ENCODE results near the gene FN1. TPM values are rescaled to one million over a fixed set of nuclear protein-coding genes. Genes with fewer than 3 reads are reported as not detected.
"Not testable (repeated sequence)": the region's sequence is repeated elsewhere in the genome, so short reads cannot be mapped to it uniquely, and the experiment has no call there.

FN1 gene
- polyA plus RNA-seq, 2 donors, result 48.8 to 154 TPM

DNA sequence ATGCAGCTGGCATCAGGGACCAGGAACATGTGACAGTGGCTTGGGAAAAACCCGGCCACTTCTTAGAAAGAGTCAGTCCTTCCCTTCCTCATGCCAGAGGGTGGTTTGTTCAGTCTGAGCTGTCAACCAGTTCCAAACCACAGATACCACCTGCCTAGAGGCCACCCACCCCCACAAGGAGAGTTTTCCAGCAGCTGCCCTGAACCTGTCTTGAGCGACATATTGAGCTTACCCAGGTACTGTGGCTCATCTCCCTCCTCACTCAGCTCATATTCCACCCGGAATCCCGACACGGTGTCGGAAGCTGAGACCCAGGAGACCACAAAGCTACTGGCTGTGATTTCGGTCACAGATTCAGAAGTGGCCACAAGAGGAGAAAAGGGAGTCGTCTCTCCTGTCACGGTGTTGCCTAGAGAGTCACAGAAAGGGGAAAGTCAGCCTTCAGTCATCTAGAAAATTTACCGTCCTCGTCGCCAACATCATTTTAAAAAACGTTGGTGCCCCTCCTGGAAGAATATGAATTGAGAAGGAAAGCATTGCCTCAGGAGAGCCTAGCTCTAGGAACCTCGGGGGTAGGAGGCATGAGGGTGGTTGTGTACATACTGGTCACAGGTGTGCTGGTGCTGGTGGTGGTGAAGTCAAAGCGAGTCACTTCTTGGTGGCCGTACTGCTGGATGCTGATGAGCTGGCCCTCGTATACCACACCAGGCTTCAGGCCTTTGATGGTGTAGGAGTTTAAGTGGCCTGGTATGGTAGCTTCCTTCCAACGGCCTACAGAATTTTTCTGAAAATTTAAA is 26.3 kb downstream of the FN1 start:
- Histone ChIP-seq H3K27me3 (ENCODE audit: control insufficient read depth in 1 of 2, insufficient read depth in 2 of 2, low read length in 2 of 2) (no peaks in the 10 kb centered on the region), H3K4me1 (ENCODE audit: control insufficient read depth in 2 of 2, insufficient read depth in 2 of 2, low read length in 1 of 2) (no peaks in the 10 kb centered on the region), H3K9me3 (ENCODE audit: control insufficient read depth in 2 of 2, insufficient read depth in 1 of 2, low read depth in 1 of 2, low read length in 1 of 2) (no peaks in the 10 kb centered on the region), H3K27ac (ENCODE audit: low read depth in 2 of 2, low read length in 1 of 2) (peak overlapping the region in 1 of 2 donors; percentile 35), H3K4me3 (ENCODE audit: low read depth in 1 of 2, low read length in 2 of 2) (no peak overlapping the region), H3K36me3 (ENCODE audit: control insufficient read depth in 2 of 2, insufficient read depth in 2 of 2, low read length in 1 of 2) (peaks cover 3% of the 10 kb centered on the region in 2 donors)
- WGBS, 2 donors, result 85 to 89% methylated on average over 18 of the region's 18 CpGs

GRCh38 chr2:215408441-215408840 is 27.4 kb downstream of the FN1 start:
- not testable (repeated sequence) for H3K9me3 ChIP-seq (ENCODE audit: control insufficient read depth in 2 of 2, insufficient read depth in 1 of 2, low read depth in 1 of 2, low read length in 1 of 2); H3K27ac ChIP-seq (ENCODE audit: low read depth in 2 of 2, low read length in 1 of 2); H3K27me3 ChIP-seq (ENCODE audit: control insufficient read depth in 1 of 2, insufficient read depth in 2 of 2, low read length in 2 of 2); H3K4me1 ChIP-seq (ENCODE audit: control insufficient read depth in 2 of 2, insufficient read depth in 2 of 2, low read length in 1 of 2); H3K4me3 ChIP-seq (ENCODE audit: low read depth in 1 of 2, low read length in 2 of 2); H3K36me3 ChIP-seq (ENCODE audit: control insufficient read depth in 2 of 2, insufficient read depth in 2 of 2, low read length in 1 of 2)
- WGBS, 2 donors, result 87 to 96% methylated on average over 7 of the region's 7 CpGs

GRCh38 chr2:215407590-215408264 is 28.1 kb downstream of the FN1 start:
- H3K27ac ChIP-seq (ENCODE audit: low read depth in 2 of 2, low read length in 1 of 2), result no peak overlapping the region
- H3K36me3 ChIP-seq (ENCODE audit: control insufficient read depth in 2 of 2, insufficient read depth in 2 of 2, low read length in 1 of 2), result peaks cover 3% of the 10 kb centered on the region in 2 donors
- H3K9me3 ChIP-seq (ENCODE audit: control insufficient read depth in 2 of 2, insufficient read depth in 1 of 2, low read depth in 1 of 2, low read length in 1 of 2), result no peaks in the 10 kb centered on the region
- WGBS, 2 donors, result 69 to 74% methylated on average over 10 of the region's 10 CpGs
- H3K27me3 ChIP-seq (ENCODE audit: control insufficient read depth in 1 of 2, insufficient read depth in 2 of 2, low read length in 2 of 2), result no peaks in the 10 kb centered on the region
- H3K4me3 ChIP-seq (ENCODE audit: low read depth in 1 of 2, low read length in 2 of 2), result no peak overlapping the region
- no peaks in the 10 kb centered on the region for H3K4me1 ChIP-seq (ENCODE audit: control insufficient read depth in 2 of 2, insufficient read depth in 2 of 2, low read length in 1 of 2)

DNA sequence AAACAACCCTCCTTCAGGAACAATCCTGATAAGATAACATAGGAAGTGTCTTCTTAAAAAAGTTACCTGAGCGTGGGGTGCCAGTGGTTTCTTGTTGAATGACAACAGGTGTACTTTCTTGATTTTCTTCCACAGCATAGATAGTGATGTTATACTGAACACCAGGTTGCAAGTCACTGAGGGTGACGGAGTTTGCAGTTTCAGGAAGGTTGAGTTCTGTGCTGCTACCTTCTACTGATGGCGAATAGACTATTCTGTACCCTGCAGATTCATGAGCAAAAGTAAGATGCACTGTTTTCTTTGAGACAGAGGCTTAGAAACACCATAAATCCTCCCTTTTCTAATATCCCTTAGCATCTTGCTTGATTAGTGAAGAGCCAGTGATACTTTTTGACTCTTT is 28.8 kb downstream of the FN1 start:
- peaks cover 3% of the 10 kb centered on the region in 2 donors for H3K36me3 ChIP-seq (ENCODE audit: control insufficient read depth in 2 of 2, insufficient read depth in 2 of 2, low read length in 1 of 2)
- no peak overlapping the region for H3K4me3 ChIP-seq (ENCODE audit: low read depth in 1 of 2, low read length in 2 of 2)
- H3K27me3 ChIP-seq (ENCODE audit: control insufficient read depth in 1 of 2, insufficient read depth in 2 of 2, low read length in 2 of 2), result no peaks in the 10 kb centered on the region
- H3K27ac ChIP-seq (ENCODE audit: low read depth in 2 of 2, low read length in 1 of 2), result no peak overlapping the region
- no peaks in the 10 kb centered on the region for H3K4me1 ChIP-seq (ENCODE audit: control insufficient read depth in 2 of 2, insufficient read depth in 2 of 2, low read length in 1 of 2)
- 92 to 95% methylated on average over 3 of the region's 3 CpGs for WGBS, 2 donors
- H3K9me3 ChIP-seq (ENCODE audit: control insufficient read depth in 2 of 2, insufficient read depth in 1 of 2, low read depth in 1 of 2, low read length in 1 of 2), result no peaks in the 10 kb centered on the region

DNA sequence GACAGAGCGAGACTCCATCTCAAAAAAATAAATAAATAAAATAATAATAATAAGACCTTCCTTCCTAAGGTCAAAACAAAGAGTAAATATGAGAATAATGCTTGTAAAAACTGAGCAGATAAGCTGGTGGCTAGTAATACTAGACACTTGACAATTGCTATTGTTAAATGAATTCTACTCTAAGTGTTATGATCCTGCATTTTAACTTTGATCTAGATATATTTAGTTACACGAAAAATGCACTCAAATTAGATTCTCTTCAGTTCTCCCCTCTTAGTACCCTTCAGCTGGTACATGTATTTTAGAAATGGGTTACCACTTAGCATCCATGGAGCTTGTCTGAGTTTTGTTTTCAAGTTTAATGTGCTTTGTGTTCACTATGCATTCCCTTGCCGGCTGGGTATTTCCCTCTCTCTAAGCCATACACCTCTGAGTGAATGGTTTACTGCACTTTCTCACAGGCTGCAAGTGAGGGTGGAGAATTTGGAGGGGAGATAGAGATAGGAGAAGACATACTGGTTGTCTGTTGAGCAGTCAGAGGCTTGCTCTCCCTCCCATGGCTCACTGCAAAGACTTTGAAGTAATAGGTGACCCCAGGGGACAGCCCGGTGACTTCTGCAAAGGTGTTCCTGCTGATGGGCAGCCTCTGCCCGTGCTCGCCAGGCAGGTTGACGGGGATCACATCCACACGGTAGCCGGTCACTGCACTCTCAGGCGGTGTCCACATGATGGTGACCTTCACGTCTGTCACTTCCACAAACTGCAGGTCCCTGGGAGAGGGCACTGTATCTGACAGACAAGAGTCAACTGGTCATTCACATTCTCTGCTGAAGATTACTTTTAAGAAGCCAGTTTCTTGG is 29.9 kb downstream of the FN1 start:
- peaks cover 3% of the 10 kb centered on the region in 2 donors for H3K36me3 ChIP-seq (ENCODE audit: control insufficient read depth in 2 of 2, insufficient read depth in 2 of 2, low read length in 1 of 2)

GRCh38 chr2:215404348-215405012 is 31.4 kb downstream of the FN1 start:
- Histone ChIP-seq H3K4me1 (ENCODE audit: control insufficient read depth in 2 of 2, insufficient read depth in 2 of 2, low read length in 1 of 2) (no peaks in the 10 kb centered on the region), H3K9me3 (ENCODE audit: control insufficient read depth in 2 of 2, insufficient read depth in 1 of 2, low read depth in 1 of 2, low read length in 1 of 2) (no peaks in the 10 kb centered on the region), H3K27ac (ENCODE audit: low read depth in 2 of 2, low read length in 1 of 2) (no peak overlapping the region), H3K36me3 (ENCODE audit: control insufficient read depth in 2 of 2, insufficient read depth in 2 of 2, low read length in 1 of 2) (peaks cover 3% of the 10 kb centered on the region in 2 donors), H3K4me3 (ENCODE audit: low read depth in 1 of 2, low read length in 2 of 2) (no peak overlapping the region), H3K27me3 (ENCODE audit: control insufficient read depth in 1 of 2, insufficient read depth in 2 of 2, low read length in 2 of 2) (no peaks in the 10 kb centered on the region)
- WGBS, 2 donors, result 79 to 88% methylated on average over 8 of the region's 8 CpGs

More for the DNA sequence above, 29.9 kb downstream of the FN1 start:
- H3K4me3 ChIP-seq (ENCODE audit: low read depth in 1 of 2, low read length in 2 of 2), result no peak overlapping the region
- H3K27ac ChIP-seq (ENCODE audit: low read depth in 2 of 2, low read length in 1 of 2), result peak overlapping the region in 1 of 2 donors; percentile 13
- H3K27me3 ChIP-seq (ENCODE audit: control insufficient read depth in 1 of 2, insufficient read depth in 2 of 2, low read length in 2 of 2), result no peaks in the 10 kb centered on the region
- WGBS, 2 donors, result 88 to 92% methylated on average over 11 of the region's 11 CpGs
- no peaks in the 10 kb centered on the region for H3K4me1 ChIP-seq (ENCODE audit: control insufficient read depth in 2 of 2, insufficient read depth in 2 of 2, low read length in 1 of 2)
- H3K9me3 ChIP-seq (ENCODE audit: control insufficient read depth in 2 of 2, insufficient read depth in 1 of 2, low read depth in 1 of 2, low read length in 1 of 2), result no peaks in the 10 kb centered on the region

DNA sequence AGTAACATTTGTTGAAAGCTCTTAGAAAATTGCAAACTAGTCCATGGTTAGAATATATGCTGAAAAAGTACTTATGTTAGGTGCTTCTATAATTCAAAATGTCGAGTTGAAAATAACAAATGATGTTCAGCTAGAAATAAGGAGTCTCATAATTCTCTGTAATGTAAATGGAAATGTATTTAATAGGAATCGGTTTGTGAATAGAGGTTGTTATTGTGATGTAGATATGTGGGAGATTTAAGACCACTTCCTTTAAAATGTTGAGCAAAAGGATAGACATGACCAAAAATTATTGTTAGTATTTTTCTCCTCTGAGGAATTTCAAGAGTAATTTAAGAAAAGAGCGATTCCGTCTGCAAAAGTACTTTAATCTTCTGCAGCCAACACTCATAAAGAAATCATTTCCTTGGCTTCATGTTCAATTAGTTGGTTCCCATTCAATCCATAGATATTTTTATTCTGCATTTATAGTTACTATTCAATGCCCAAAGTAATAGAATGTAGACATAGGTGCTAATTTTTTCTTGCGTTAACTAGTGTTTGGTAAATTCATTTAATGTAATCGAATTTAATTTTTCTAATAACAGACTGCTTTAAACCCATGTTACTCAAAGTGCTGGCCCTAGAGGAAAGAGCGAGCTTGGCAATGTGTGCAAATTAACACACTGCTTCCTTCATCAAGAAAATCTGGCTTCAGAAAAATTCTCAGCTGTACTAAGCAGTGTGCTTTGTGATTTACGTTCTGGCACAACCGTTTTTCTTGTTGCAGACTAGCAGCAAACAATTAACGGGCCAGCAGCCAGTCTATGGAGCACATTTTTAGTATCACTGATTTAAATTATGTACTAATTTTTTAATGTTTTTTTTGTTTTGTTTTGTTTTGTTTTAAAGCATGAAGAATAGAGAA is 32.2 kb downstream of the FN1 start:
- Histone ChIP-seq H3K9me3 (ENCODE audit: control insufficient read depth in 2 of 2, insufficient read depth in 1 of 2, low read depth in 1 of 2, low read length in 1 of 2) (no peaks in the 10 kb centered on the region), H3K4me3 (ENCODE audit: low read depth in 1 of 2, low read length in 2 of 2) (no peak overlapping the region)
- 69 to 74% methylated on average over 10 of the region's 10 CpGs for WGBS, 2 donors

GRCh38 chr2:215401896-215402379 is 33.9 kb downstream of the FN1 start:
- Histone ChIP-seq H3K36me3 (ENCODE audit: control insufficient read depth in 2 of 2, insufficient read depth in 2 of 2, low read length in 1 of 2) (peaks cover 0 to 3% of the 10 kb centered on the region in 2 donors), H3K27ac (ENCODE audit: low read depth in 2 of 2, low read length in 1 of 2) (no peak overlapping the region), H3K27me3 (ENCODE audit: control insufficient read depth in 1 of 2, insufficient read depth in 2 of 2, low read length in 2 of 2) (no peaks in the 10 kb centered on the region)

More for the DNA sequence above, 32.2 kb downstream of the FN1 start:
- Histone ChIP-seq H3K36me3 (ENCODE audit: control insufficient read depth in 2 of 2, insufficient read depth in 2 of 2, low read length in 1 of 2) (peaks cover 3% of the 10 kb centered on the region in 2 donors), H3K27me3 (ENCODE audit: control insufficient read depth in 1 of 2, insufficient read depth in 2 of 2, low read length in 2 of 2) (no peaks in the 10 kb centered on the region), H3K27ac (ENCODE audit: low read depth in 2 of 2, low read length in 1 of 2) (no peak overlapping the region), H3K4me1 (ENCODE audit: control insufficient read depth in 2 of 2, insufficient read depth in 2 of 2, low read length in 1 of 2) (no peaks in the 10 kb centered on the region)

More at GRCh38 chr2:215401896-215402379, 33.9 kb downstream of the FN1 start:
- 49 to 65% methylated on average over 3 of the region's 3 CpGs for WGBS, 2 donors
- no peaks in the 10 kb centered on the region for H3K4me1 ChIP-seq (ENCODE audit: control insufficient read depth in 2 of 2, insufficient read depth in 2 of 2, low read length in 1 of 2)
- no peaks in the 10 kb centered on the region for H3K9me3 ChIP-seq (ENCODE audit: control insufficient read depth in 2 of 2, insufficient read depth in 1 of 2, low read depth in 1 of 2, low read length in 1 of 2)
- no peak overlapping the region for H3K4me3 ChIP-seq (ENCODE audit: low read depth in 1 of 2, low read length in 2 of 2)

Measured in esophagus (tissue), 2 donors.